HG03064 (cell line): ENCODE data around the gene SLC35G3.
"Not testable (repeated sequence)": the region's sequence is repeated elsewhere in the genome, so short reads cannot be mapped to it uniquely, and the experiment has no call there.

Experiments
- ATAC-seq: cut with Tn5 transposase; IDR thresholded peaks from one replicate; pipeline ENCODE4 v1.9.1; 2021; ENCODE audit warnings: low read depth; ENCODE audit not compliant: unreplicated experiment

SLC35G3 gene

GRCh38 chr17:35212668-35213067, 18.5 kb upstream of the SLC35G3 start:
- ATAC-seq, result no peak

- no peak for ATAC-seq
Observed at GRCh38 chr17:35210741-35211140, 16.5 kb upstream of the SLC35G3 start.

GRCh38 chr17:35202582-35202981, 8.4 kb upstream of the SLC35G3 start:
- not testable (repeated sequence) for ATAC-seq

- not testable (repeated sequence) for ATAC-seq
Observed at GRCh38 chr17:35195062-35195461, 869 bp upstream of the SLC35G3 start.

- ATAC-seq, result no peak
Observed at GRCh38 chr17:35192708-35193107, 1.5 kb downstream of the SLC35G3 start.

- ATAC-seq, result no peak
Observed at GRCh38 chr17:35191001-35191695, 3.0 kb downstream of the SLC35G3 start.

GRCh38 chr17:35189291-35189690, 4.9 kb downstream of the SLC35G3 start:
- no peak for ATAC-seq

- ATAC-seq, result no peak
Observed at GRCh38 chr17:35188111-35188510, 6.1 kb downstream of the SLC35G3 start.

GRCh38 chr17:35187481-35187880, 6.7 kb downstream of the SLC35G3 start:
- ATAC-seq, result no peak

GRCh38 chr17:35185849-35186248, 8.3 kb downstream of the SLC35G3 start:
- no peak for ATAC-seq

- ATAC-seq, result no peak
Observed at GRCh38 chr17:35184274-35184673, 9.9 kb downstream of the SLC35G3 start.

- no peak for ATAC-seq
Observed at GRCh38 chr17:35183332-35183731, 10.9 kb downstream of the SLC35G3 start.

- not testable (repeated sequence) for ATAC-seq
Observed at GRCh38 chr17:35179379-35179778, 14.8 kb downstream of the SLC35G3 start.

GRCh38 chr17:35176897-35177296, 17.3 kb downstream of the SLC35G3 start:
- no peak for ATAC-seq

- no peak for ATAC-seq
Observed at GRCh38 chr17:35175638-35176415, 18.4 kb downstream of the SLC35G3 start.

GRCh38 chr17:35174835-35175334, 19.3 kb downstream of the SLC35G3 start:
- no peak for ATAC-seq

GRCh38 chr17:35172321-35172720, 21.9 kb downstream of the SLC35G3 start:
- ATAC-seq, result not testable (repeated sequence)

- ATAC-seq, result no peak
Observed at GRCh38 chr17:35171834-35172233, 22.4 kb downstream of the SLC35G3 start.

GRCh38 chr17:35170968-35171771, 23.0 kb downstream of the SLC35G3 start:
- ATAC-seq, result no peak

GRCh38 chr17:35169835-35170363, 24.3 kb downstream of the SLC35G3 start:
- ATAC-seq, result no peak

- no peak for ATAC-seq
Observed at GRCh38 chr17:35167666-35168065, 26.5 kb downstream of the SLC35G3 start.
